ENCODE data around the gene RBPJ. TPM values are rescaled to one million over a fixed set of nuclear protein-coding genes. Genes with fewer than 3 reads are reported as not detected.

RBPJ gene
- total RNA-seq = 38.2 TPM
- long read RNA-seq, full-length matches to known transcripts = 30 of 56 reads
- long read RNA-seq, partial matches to known transcripts = 6 of 56 reads
- long read RNA-seq, other reads (novel, unspliced or antisense) = 20 of 56 reads

- peak; percentile 96 for DNase-seq (ENCODE audit: low spot score)
- intact Hi-C loops (cut with DNase I) = loop anchor here (5.0 to 10.0 kb wide), 4 partner anchors 238 to 542 kb away; partner anchors contain the start of gene STIM2
Measured at GRCh38 chr4:26320538-26321372, at the start of gene RBPJ. RBPJ (plus strand) TSS chr4:26321014; CDS start chr4:26321029, 15 bp downstream.

GRCh38 chr4:26271703-26272102, 49.1 kb upstream of the RBPJ start:
- no peak for DNase-seq (ENCODE audit: low spot score)
- intact Hi-C loops (cut with DNase I) = no loop called here

DNA sequence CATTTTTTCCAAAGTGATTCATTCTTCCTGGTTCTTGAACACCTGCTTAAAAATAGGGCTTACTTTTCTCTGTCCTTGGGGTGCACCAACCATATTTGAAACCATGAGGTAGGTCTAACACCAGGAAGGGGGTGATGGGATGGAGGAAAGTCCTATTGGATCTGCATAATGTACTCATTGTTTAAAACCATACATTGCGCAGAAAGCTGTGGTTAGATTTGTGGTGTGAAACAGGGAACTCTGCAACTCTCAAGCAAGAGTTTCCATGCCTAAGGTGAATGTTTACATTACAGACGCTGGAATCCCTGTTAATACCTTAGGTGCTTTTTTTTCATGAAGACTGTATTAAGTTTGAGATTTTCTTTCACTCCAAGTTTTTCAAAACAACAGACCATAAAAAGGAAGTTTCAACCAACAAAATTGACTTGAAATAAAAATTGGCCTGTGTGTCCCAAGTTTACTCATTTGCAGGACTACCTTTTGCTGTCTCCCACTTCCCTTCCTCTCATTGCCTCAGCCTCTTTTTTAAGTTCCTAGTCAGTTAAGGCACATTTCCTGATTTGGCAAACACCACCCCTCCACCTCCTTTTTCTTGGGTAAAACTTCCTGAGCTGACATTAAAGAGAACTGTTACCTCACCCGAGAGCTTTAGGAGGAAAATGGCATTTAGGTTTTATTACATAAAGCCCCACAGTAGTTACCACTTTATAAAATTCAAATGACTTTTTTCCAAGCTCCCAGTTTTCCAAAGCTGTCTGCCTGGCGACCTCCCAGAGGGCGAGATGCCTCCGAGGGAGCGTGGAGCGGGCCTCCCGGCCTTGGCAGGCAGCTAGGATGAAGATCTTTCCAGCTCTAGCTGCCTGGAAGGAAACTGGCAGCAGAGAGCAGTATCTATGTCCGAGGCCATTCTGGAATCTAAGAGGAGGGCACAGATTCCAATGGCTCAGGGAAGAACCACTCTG, 47.9 kb upstream of the RBPJ start:
- intact Hi-C loops (cut with DNase I) = no loop called here
- DNase-seq (ENCODE audit: low spot score) = no peak

DNA sequence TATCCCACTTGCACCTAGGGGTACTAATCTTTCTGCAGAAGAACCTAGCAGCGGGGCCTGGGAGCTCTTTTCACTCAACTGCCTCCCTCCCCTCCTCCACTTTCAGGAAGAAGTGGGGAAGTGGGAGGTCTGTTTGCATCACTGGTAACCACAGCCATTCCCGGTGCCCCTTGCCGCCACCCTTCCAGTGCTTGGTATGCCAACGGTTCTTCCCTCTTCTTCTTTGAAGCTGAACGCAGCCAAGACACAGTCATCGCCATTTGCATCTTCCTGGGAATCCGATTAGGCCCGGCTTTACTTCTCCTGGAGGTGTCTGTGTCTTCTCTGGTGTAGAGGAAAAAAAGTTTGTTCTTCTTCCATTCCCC, 47.2 kb upstream of the RBPJ start:
- DNase-seq (ENCODE audit: low spot score) = peak; percentile 86
- intact Hi-C loops (cut with DNase I) = no loop called here

DNA sequence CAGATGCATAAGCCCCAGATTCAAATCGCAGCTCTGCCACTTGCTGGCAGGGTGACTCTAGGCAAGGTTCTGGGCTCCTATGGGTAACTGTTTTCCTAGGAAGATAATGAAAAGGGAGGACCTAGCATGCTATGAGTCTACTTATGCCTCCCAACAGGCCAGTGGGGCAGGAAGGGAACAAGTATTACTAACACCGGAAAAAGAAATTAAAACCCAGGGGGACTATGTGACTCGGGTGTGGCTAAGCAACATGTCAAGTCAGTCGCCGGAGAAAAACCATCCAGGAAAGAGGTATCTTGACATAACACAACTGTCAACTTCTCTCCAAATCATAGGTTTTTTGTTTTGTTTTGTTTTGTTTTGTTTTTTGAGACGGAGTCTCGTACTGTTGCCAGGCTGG, 45.5 kb upstream of the RBPJ start:
- intact Hi-C loops (cut with DNase I) = no loop called here

DNA sequence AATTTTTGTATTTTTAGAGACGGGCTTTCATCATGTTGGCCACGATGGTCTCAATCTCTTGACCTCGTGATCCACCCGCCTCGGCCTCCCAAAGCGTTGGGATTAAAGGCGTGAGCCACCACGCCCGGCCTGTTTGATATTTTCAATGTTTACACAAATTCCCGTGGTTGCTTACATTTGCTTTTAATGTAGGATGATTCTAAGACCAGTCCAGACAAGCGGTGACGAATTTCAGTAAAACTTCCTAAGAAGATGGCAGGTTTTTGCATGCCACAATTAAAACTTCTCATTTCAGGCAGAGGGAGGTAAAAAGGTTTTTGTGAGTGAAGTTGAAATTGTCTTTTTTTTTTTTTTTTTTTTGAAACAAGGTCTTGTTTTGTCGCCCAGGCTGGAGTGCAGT, 41.4 kb upstream of the RBPJ start:
- no peak for DNase-seq (ENCODE audit: low spot score)
- intact Hi-C loops (cut with DNase I) = no loop called here

More for the DNA sequence above, 45.5 kb upstream of the RBPJ start:
- DNase-seq (ENCODE audit: low spot score) = no peak

DNA sequence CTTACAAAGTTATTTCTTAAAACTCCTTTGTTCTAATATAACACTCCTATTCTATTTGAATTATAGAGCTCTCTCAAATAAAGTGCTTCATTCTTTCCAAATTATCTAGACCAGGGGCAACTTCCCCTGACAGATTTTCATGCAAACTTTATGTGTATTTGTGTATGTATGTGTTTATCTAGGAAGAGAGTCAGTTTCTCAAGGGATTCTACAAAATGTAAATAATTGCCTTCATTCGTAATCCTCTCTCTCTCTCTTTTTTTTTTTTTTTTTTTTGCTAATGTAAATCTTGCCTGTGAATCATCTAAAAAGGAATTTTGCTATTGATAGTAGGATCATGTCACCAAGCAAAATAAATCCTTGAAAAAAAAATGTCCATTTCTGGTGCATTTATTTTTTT, 38.9 kb upstream of the RBPJ start:
- intact Hi-C loops (cut with DNase I) = no loop called here
- no peak for DNase-seq (ENCODE audit: low spot score)

- intact Hi-C loops (cut with DNase I) = no loop called here
- no peak for DNase-seq (ENCODE audit: low spot score)
Measured at GRCh38 chr4:26284536-26284935, 36.3 kb upstream of the RBPJ start.

GRCh38 chr4:26285272-26285671, 35.5 kb upstream of the RBPJ start:
- no peak for DNase-seq (ENCODE audit: low spot score)
- intact Hi-C loops (cut with DNase I) = no loop called here

GRCh38 chr4:26287756-26288155, 33.1 kb upstream of the RBPJ start:
- intact Hi-C loops (cut with DNase I) = no loop called here
- DNase-seq (ENCODE audit: low spot score) = no peak

DNA sequence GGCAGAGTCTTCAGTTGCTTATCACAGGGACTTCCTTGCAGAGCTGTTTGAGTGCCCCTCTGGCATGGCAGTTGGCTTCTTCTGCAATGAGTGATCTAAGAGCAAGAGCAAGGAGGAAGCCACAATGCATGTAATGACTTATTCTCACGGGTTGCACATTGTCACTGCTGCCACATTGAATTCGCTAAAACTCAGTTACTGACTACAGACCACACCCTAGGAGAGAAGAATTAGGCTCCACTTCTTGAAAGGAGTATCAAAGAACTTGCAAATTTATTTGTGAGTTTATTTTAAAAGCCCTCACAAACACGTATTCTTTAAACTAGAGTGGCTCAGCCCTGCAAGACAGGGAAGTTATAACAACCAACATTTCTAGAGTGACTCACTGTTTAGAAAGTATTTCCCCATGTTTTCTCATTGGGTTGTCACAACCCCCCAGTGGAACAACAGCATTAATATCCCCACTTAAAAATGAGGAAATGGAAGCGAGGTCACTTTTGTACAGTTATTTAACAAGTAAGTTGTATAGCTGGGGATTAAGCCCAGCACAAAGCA, 32.4 kb upstream of the RBPJ start:
- intact Hi-C loops (cut with DNase I) = no loop called here
- DNase-seq (ENCODE audit: low spot score) = no peak

- intact Hi-C loops (cut with DNase I) = no loop called here
Measured at GRCh38 chr4:26289401-26289800, 31.4 kb upstream of the RBPJ start.

GRCh38 chr4:26290321-26290720, 30.5 kb upstream of the RBPJ start:
- intact Hi-C loops (cut with DNase I) = no loop called here
- no peak for DNase-seq (ENCODE audit: low spot score)

More at GRCh38 chr4:26289401-26289800, 31.4 kb upstream of the RBPJ start:
- no peak for DNase-seq (ENCODE audit: low spot score)

- no peak for DNase-seq (ENCODE audit: low spot score)
- intact Hi-C loops (cut with DNase I) = no loop called here
Measured at GRCh38 chr4:26294904-26295303, 25.9 kb upstream of the RBPJ start.

GRCh38 chr4:26296021-26296420, 24.8 kb upstream of the RBPJ start:
- DNase-seq (ENCODE audit: low spot score) = no peak
- intact Hi-C loops (cut with DNase I) = no loop called here

GRCh38 chr4:26296514-26296913, 24.3 kb upstream of the RBPJ start:
- DNase-seq (ENCODE audit: low spot score) = no peak
- intact Hi-C loops (cut with DNase I) = no loop called here

GRCh38 chr4:26297219-26297618, 23.6 kb upstream of the RBPJ start:
- intact Hi-C loops (cut with DNase I) = no loop called here
- no peak for DNase-seq (ENCODE audit: low spot score)

GRCh38 chr4:26298198-26298947, 22.4 kb upstream of the RBPJ start:
- intact Hi-C loops (cut with DNase I) = no loop called here
- DNase-seq (ENCODE audit: low spot score) = no peak

DNA sequence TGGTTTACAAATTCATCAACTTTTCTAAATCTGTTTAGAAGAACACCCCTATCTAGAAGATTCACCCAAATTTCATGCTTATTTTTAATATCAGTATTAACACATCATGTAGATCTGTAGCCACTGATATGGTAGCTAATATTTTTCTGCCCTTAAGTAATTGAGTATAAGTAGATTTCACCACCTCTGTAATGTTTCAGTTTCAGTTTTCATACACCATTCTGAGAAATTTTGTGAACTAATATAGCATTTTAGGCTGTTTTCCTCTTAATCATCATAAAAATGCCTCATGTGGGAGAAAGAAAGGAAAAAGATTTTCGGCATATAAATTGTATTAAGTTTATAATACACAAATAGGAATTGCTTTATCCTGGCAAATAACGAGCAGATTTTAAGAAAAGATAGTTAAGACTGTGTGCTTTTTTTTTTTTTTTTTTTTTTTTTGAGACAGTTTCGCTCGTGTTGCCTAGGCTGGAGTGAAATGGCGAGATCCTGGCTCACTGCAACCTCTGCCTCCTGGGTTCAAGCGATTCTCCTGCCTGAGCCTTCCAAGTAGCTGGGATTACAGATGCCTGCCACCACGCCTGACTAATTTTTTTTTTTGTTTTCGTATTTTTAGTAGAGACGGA, 21.4 kb upstream of the RBPJ start:
- intact Hi-C loops (cut with DNase I) = no loop called here
- DNase-seq (ENCODE audit: low spot score) = no peak

All from cardiac septum (tissue), 1 donor.